AG10803 (cell line): ENCODE results near the gene RANBP3.

Experiments
- DNase-seq: peaks from one replicate; pipeline ENCODE4 v3.0.0; 2010; ENCODE audit warnings: low read depth
- H3K4me3 ChIP-seq: 2 replicates; pipeline ENCODE4 v1.5.1; 2011; ENCODE audit warnings: mild to moderate bottlenecking, low read length, control low read depth
- TF ChIP-seq, protein P1 (sequence below): conservative IDR thresholded peaks from 2 replicates; pipeline ENCODE4 v1.5.1; 2011; ENCODE audit warnings: mild to moderate bottlenecking, low read length, control low read depth, inconsistent platforms

Gene RANBP3

GRCh38 chr19:5899728-5900526 is 78.0 kb downstream of the RANBP3 start:
- TF ChIP-seq, protein P1, sequence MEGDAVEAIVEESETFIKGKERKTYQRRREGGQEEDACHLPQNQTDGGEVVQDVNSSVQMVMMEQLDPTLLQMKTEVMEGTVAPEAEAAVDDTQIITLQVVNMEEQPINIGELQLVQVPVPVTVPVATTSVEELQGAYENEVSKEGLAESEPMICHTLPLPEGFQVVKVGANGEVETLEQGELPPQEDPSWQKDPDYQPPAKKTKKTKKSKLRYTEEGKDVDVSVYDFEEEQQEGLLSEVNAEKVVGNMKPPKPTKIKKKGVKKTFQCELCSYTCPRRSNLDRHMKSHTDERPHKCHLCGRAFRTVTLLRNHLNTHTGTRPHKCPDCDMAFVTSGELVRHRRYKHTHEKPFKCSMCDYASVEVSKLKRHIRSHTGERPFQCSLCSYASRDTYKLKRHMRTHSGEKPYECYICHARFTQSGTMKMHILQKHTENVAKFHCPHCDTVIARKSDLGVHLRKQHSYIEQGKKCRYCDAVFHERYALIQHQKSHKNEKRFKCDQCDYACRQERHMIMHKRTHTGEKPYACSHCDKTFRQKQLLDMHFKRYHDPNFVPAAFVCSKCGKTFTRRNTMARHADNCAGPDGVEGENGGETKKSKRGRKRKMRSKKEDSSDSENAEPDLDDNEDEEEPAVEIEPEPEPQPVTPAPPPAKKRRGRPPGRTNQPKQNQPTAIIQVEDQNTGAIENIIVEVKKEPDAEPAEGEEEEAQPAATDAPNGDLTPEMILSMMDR: no peak

GRCh38 chr19:5897189-5897969 is 80.6 kb downstream of the RANBP3 start:
- no peak overlapping the region for H3K4me3 ChIP-seq
- no peak for DNase-seq
- TF ChIP-seq, protein P1: no peak

More at GRCh38 chr19:5899728-5900526, 78.0 kb downstream of the RANBP3 start:
- H3K4me3 ChIP-seq: no peak overlapping the region
- no peak for DNase-seq

DNA sequence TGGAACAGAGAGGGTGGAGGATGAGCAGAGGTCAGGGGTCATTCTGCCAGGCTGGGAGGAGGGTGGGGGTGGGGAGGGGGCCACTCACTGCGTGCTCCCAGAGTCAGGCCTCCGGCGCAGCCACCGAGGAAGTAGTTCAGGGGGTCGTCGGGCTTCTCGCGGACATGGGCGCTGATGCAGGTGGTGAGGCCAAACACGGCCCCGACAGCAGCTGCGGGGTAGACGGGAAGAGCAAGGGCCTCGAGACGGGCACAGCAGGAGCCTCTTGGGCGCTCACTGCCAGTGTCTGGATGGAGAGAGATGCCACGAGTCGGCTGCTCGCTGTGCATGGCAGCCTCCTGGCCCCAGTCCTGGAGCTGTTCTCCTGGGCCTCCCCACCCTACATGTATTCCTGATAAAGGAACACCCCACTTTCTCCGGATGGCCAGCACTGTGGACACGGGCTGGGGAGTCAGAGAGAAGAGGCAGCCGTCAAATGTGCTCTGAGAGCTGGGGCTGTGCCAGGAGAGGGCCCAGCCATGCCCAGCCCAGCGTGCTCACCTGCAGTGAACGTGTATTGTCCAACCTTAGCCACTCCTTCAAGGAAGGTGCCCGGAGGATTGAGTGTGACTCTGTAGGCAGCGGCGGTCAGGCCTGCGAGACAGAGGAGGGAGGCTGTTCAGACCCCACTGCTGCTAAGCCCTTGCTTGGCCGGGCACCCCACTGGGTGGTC is 81.4 kb downstream of the RANBP3 start:
- no peak for DNase-seq
- TF ChIP-seq, protein P1: no peak
- H3K4me3 ChIP-seq: no peak overlapping the region

- H3K4me3 ChIP-seq: no peak overlapping the region
- TF ChIP-seq, protein P1: no peak
- DNase-seq: no peak
Observed at GRCh38 chr19:5895890-5896289, 82.0 kb downstream of the RANBP3 start.

- TF ChIP-seq, protein P1: no peak
- DNase-seq: no peak
- no peak overlapping the region for H3K4me3 ChIP-seq
Observed at GRCh38 chr19:5895409-5895808, 82.5 kb downstream of the RANBP3 start.

GRCh38 chr19:5894704-5895349 is 83.1 kb downstream of the RANBP3 start:
- DNase-seq: no peak
- TF ChIP-seq, protein P1: no peak
- no peak overlapping the region for H3K4me3 ChIP-seq
